ENCODE data around the gene CTNNA1. TPM values are rescaled to one million over a fixed set of nuclear protein-coding genes. Genes with fewer than 3 reads are reported as not detected.

CTNNA1 gene
- polyA plus RNA-seq, 1 of the 3 experiments (the other 2 are of a cell fraction): 130 TPM

DNA sequence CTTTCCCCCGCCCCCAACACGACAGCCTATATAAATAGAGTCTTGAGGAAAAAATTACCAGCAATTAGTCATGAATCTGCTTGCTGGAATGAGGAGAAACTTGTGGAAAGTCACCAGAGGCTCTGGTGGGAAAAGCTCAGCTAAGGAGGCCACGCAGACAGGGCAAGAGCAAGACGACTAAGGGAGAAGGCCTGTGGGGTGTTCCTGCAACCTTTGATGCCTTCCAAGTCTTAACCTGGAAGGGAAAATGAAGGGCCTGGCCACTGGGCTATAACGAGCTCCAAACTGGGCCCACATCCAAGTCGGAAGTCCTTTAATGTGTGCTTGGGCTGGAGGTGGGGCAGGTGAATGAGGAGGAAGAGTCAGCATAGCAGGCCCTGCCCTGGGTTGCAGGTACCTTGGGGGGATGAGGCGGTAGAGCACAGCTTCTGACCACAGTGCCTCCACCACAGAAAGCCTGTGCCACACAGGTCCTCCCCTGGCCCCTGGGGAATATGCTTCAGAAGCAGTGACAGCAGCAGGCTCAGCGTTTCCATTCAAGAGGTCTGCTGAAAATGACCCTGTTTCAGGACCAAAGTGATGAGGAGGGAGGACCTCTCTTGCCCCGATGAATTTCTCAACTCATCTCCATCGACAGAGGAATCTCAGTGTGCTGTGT is 214.7 kb downstream of the CTNNA1 start:
- Histone ChIP-seq H3F3A (replicated peaks; ENCODE audit: insufficient read depth) (no peaks in the 10 kb centered on the region), H3K4me3 (ENCODE audit: low read depth in 2 of 2, low read length in 1 of 2) (no peak overlapping the region), H3K9me2 (no peaks in the 10 kb centered on the region), H3K4me1 (ENCODE audit: control insufficient read depth in 1 of 2, insufficient read depth in 2 of 2, low read depth in 1 of 2, low read length in 1 of 2) (peaks cover 7 to 72% of the 10 kb centered on the region in 2 experiments; a peak in 3 of 4 replicates), H3K27ac (ENCODE audit: low read depth in 2 of 2, low read length in 1 of 2) (peak overlapping the region in 1 of 2 experiments; percentile 98; a peak in 2 of 4 replicates), H3K9ac (no peak overlapping the region), H4K20me1 (ENCODE audit: insufficient read depth) (no peaks in the 10 kb centered on the region), H3K4me2 (no peak overlapping the region), H3K27me3 (ENCODE audit: insufficient read depth) (no peaks in the 10 kb centered on the region), H3K36me3 (replicated peaks in 1 of 2; ENCODE audit: control insufficient read depth in 1 of 2, insufficient read depth in 2 of 2, low read length in 1 of 2) (no peaks in the 10 kb centered on the region), H3K9me3 (no peaks in the 10 kb centered on the region), H3K79me2 (ENCODE audit: insufficient read depth) (no peaks in the 10 kb centered on the region), H2AFZ (ENCODE audit: low read depth) (no peak overlapping the region)
- POLR2A ChIA-PET: interaction anchor here (1.5 kb wide), 1 partner anchor 18 kb away, joined by 4 read pairs; no protein-coding TSS in a partner anchor
- TF ChIP-seq MEF2A (IDR thresholded peaks at IDR 0.05; ENCODE audit: borderline replicate concordance, low read depth) (no peak), ELF1 (IDR thresholded peaks at IDR 0.05) (no peak), TCF12 (IDR thresholded peaks at IDR 0.05) (no peak), TAF1 (IDR thresholded peaks at IDR 0.05; ENCODE audit: borderline replicate concordance, low read depth, low read length) (no peak), SMC3 (IDR thresholded peaks at IDR 0.05; ENCODE audit: low read depth, low read length) (no peak), GABPA (IDR thresholded peaks at IDR 0.05; ENCODE audit: low read depth) (no peak), TEAD4 (IDR thresholded peaks at IDR 0.05; ENCODE audit: borderline replicate concordance, insufficient read depth) (no peak), RCOR1 (IDR thresholded peaks at IDR 0.05; ENCODE audit: low read length) (no peak), NFIC (IDR thresholded peaks at IDR 0.05; ENCODE audit: borderline replicate concordance) (no peak)
- TF ChIP-seq, protein P1, sequence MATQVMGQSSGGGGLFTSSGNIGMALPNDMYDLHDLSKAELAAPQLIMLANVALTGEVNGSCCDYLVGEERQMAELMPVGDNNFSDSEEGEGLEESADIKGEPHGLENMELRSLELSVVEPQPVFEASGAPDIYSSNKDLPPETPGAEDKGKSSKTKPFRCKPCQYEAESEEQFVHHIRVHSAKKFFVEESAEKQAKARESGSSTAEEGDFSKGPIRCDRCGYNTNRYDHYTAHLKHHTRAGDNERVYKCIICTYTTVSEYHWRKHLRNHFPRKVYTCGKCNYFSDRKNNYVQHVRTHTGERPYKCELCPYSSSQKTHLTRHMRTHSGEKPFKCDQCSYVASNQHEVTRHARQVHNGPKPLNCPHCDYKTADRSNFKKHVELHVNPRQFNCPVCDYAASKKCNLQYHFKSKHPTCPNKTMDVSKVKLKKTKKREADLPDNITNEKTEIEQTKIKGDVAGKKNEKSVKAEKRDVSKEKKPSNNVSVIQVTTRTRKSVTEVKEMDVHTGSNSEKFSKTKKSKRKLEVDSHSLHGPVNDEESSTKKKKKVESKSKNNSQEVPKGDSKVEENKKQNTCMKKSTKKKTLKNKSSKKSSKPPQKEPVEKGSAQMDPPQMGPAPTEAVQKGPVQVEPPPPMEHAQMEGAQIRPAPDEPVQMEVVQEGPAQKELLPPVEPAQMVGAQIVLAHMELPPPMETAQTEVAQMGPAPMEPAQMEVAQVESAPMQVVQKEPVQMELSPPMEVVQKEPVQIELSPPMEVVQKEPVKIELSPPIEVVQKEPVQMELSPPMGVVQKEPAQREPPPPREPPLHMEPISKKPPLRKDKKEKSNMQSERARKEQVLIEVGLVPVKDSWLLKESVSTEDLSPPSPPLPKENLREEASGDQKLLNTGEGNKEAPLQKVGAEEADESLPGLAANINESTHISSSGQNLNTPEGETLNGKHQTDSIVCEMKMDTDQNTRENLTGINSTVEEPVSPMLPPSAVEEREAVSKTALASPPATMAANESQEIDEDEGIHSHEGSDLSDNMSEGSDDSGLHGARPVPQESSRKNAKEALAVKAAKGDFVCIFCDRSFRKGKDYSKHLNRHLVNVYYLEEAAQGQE (IDR thresholded peaks at IDR 0.05; ENCODE audit: low read depth, low read length): no peak
- TF ChIP-seq, protein P2, sequence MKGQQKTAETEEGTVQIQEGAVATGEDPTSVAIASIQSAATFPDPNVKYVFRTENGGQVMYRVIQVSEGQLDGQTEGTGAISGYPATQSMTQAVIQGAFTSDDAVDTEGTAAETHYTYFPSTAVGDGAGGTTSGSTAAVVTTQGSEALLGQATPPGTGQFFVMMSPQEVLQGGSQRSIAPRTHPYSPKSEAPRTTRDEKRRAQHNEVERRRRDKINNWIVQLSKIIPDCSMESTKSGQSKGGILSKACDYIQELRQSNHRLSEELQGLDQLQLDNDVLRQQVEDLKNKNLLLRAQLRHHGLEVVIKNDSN (IDR thresholded peaks at IDR 0.05; ENCODE audit: borderline replicate concordance, low read depth): no peak
- TF ChIP-seq, protein P3, sequence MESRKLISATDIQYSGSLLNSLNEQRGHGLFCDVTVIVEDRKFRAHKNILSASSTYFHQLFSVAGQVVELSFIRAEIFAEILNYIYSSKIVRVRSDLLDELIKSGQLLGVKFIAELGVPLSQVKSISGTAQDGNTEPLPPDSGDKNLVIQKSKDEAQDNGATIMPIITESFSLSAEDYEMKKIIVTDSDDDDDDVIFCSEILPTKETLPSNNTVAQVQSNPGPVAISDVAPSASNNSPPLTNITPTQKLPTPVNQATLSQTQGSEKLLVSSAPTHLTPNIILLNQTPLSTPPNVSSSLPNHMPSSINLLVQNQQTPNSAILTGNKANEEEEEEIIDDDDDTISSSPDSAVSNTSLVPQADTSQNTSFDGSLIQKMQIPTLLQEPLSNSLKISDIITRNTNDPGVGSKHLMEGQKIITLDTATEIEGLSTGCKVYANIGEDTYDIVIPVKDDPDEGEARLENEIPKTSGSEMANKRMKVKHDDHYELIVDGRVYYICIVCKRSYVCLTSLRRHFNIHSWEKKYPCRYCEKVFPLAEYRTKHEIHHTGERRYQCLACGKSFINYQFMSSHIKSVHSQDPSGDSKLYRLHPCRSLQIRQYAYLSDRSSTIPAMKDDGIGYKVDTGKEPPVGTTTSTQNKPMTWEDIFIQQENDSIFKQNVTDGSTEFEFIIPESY (IDR thresholded peaks at IDR 0.05; ENCODE audit: borderline replicate concordance, low read depth): no peak
- TF ChIP-seq, protein P4, sequence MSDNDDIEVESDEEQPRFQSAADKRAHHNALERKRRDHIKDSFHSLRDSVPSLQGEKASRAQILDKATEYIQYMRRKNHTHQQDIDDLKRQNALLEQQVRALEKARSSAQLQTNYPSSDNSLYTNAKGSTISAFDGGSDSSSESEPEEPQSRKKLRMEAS (IDR thresholded peaks at IDR 0.05; ENCODE audit: low read depth): no peak
- TF ChIP-seq, protein P5, sequence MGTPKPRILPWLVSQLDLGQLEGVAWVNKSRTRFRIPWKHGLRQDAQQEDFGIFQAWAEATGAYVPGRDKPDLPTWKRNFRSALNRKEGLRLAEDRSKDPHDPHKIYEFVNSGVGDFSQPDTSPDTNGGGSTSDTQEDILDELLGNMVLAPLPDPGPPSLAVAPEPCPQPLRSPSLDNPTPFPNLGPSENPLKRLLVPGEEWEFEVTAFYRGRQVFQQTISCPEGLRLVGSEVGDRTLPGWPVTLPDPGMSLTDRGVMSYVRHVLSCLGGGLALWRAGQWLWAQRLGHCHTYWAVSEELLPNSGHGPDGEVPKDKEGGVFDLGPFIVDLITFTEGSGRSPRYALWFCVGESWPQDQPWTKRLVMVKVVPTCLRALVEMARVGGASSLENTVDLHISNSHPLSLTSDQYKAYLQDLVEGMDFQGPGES (IDR thresholded peaks at IDR 0.05; ENCODE audit: low read depth, low read length): no peak
- DNase-seq: no peak
- 91% methylated on average over 10 of the region's 10 CpGs for WGBS (ENCODE audit: low lambda C conversion rate)
- CTCF ChIA-PET: interaction anchor here (0.7 to 3.2 kb wide), 5 partner anchors 14 to 392 kb away, joined by 3 to 11 read pairs (median 3); no protein-coding TSS in a partner anchor

All from SK-N-SH (cell line).